OCI-LY1 (cell line): ENCODE measurements around the gene MRPL39.

Experiments
- H2AFZ ChIP-seq: fragments of 200-600 bp; sonication (generic), shearing (Covaris generic); 2 replicates; pipeline ENCODE4 v1.6.0; 2014; ENCODE audit warnings: antibody characterized with exemption, mild to moderate bottlenecking, low read length
- H3F3A ChIP-seq: fragments of 200-600 bp; sonication (generic), shearing (Covaris generic); 2 replicates; pipeline ENCODE4 v1.6.0; 2014; ENCODE audit warnings: mild to moderate bottlenecking, antibody characterized with exemption, low read length, moderate library complexity; ENCODE audit not compliant: insufficient read depth
- H3K27ac ChIP-seq: fragments of 200-600 bp; sonication (generic); 2 replicates; pipeline ENCODE4 v1.5.1; 2014; ENCODE audit warnings: low read length, mixed run types, mild to moderate bottlenecking, low read depth; ENCODE audit not compliant: poor library complexity, severe bottlenecking
- H3K27me3 ChIP-seq: fragments of 200-600 bp; sonication (generic); 2 replicates; pipeline ENCODE4 v1.6.0; 2014; ENCODE audit warnings: antibody characterized with exemption, mild to moderate bottlenecking, low read length, moderate library complexity; ENCODE audit not compliant: insufficient read depth
- H3K36me3 ChIP-seq: fragments of 200-600 bp; sonication (generic); 2 replicates; pipeline ENCODE4 v1.6.1; 2014; ENCODE audit warnings: mild to moderate bottlenecking, antibody characterized with exemption, low read length, moderate library complexity, mixed read lengths; ENCODE audit not compliant: insufficient read depth
- H3K4me1 ChIP-seq: fragments of 200-600 bp; sonication (generic); 2 replicates; pipeline ENCODE4 v1.5.1; 2014; ENCODE audit warnings: mild to moderate bottlenecking, low read length, moderate library complexity; ENCODE audit not compliant: insufficient read depth, severe bottlenecking
- H3K4me2 ChIP-seq: fragments of 200-600 bp; sonication (generic), shearing (Covaris generic); 2 replicates; pipeline ENCODE4 v1.6.1; 2014; ENCODE audit warnings: low read length
- H3K4me3 ChIP-seq: fragments of 200-600 bp; sonication (generic); 2 replicates; pipeline ENCODE4 v1.5.1; 2014; ENCODE audit warnings: low read length, low read depth, mild to moderate bottlenecking, mixed read lengths; ENCODE audit not compliant: poor library complexity, severe bottlenecking
- H3K79me2 ChIP-seq: fragments of 200-600 bp; shearing (Covaris generic); 2 replicates; pipeline ENCODE4 v1.6.1; 2016; ENCODE audit warnings: mixed run types, low read length, mixed read lengths; ENCODE audit not compliant: insufficient read depth
- H3K9ac ChIP-seq: fragments of 200-600 bp; sonication (generic), shearing (Covaris generic); 2 replicates; pipeline ENCODE4 v1.6.1; 2014; ENCODE audit warnings: mild to moderate bottlenecking, low read length, mixed read lengths
- H3K9me2 ChIP-seq: fragments of 200-600 bp; sonication (generic), shearing (Covaris generic); 2 replicates; pipeline ENCODE4 v1.6.1; 2014; ENCODE audit warnings: low read depth, mild to moderate bottlenecking, low read length, mixed read lengths
- H3K9me3 ChIP-seq: fragments of 200-600 bp; shearing (Covaris generic); 2 replicates; pipeline ENCODE4 v1.6.1; 2014; ENCODE audit warnings: low read length, mixed read lengths
- H4K20me1 ChIP-seq: fragments of 200-600 bp; sonication (generic), shearing (Covaris generic); 2 replicates; pipeline ENCODE4 v1.6.0; 2016; ENCODE audit warnings: mild to moderate bottlenecking, low read length; ENCODE audit not compliant: insufficient read depth
- CTCF ChIP-seq: fragments of 200-600 bp; sonication (generic), shearing (Covaris generic); IDR thresholded peaks from 2 replicates; pipeline ENCODE4 v1.5.1; 2017; ENCODE audit warnings: mild to moderate bottlenecking, antibody characterized with exemption, low read length, moderate library complexity, mixed read lengths
- EZH2 ChIP-seq: fragments of 200-600 bp; sonication (generic), shearing (Covaris generic); IDR thresholded peaks from 2 replicates; pipeline ENCODE4 v1.8.0; 2017; ENCODE audit warnings: borderline replicate concordance, mixed run types, mild to moderate bottlenecking, antibody characterized with exemption, low read length, moderate library complexity, mixed read lengths

Gene MRPL39

GRCh38 chr21:25539606-25540005, 67.7 kb downstream of the MRPL39 start:
- H3K9me3 ChIP-seq: peaks cover 4% of the 10 kb centered on the region; the same call in 1 of the 2 replicates
- H3F3A ChIP-seq: no peaks in the 10 kb centered on the region
- H3K9ac ChIP-seq: no peak overlapping the region
- H3K4me1 ChIP-seq: no peaks in the 10 kb centered on the region
- H2AFZ ChIP-seq: no peak overlapping the region
- H3K9me2 ChIP-seq: no peaks in the 10 kb centered on the region
- no peaks in the 10 kb centered on the region for H3K79me2 ChIP-seq
- no peak overlapping the region for H3K4me2 ChIP-seq
- H4K20me1 ChIP-seq: no peaks in the 10 kb centered on the region
- no peak overlapping the region for H3K27ac ChIP-seq
- no peak overlapping the region for H3K4me3 ChIP-seq
- TF ChIP-seq EZH2 (no peak), CTCF (no peak)
- H3K36me3 ChIP-seq: no peaks in the 10 kb centered on the region
- H3K27me3 ChIP-seq: no peaks in the 10 kb centered on the region

- Histone ChIP-seq H3K4me1 (no peaks in the 10 kb centered on the region), H3K4me3 (no peak overlapping the region), H3K9ac (no peak overlapping the region), H3K27ac (no peak overlapping the region), H3K9me3 (peaks cover 4% of the 10 kb centered on the region; the same call in 1 of the 2 replicates), H3K4me2 (no peak overlapping the region), H3K9me2 (no peaks in the 10 kb centered on the region), H3K36me3 (no peaks in the 10 kb centered on the region), H3F3A (no peaks in the 10 kb centered on the region), H2AFZ (no peak overlapping the region), H3K27me3 (no peaks in the 10 kb centered on the region), H4K20me1 (no peaks in the 10 kb centered on the region), H3K79me2 (no peaks in the 10 kb centered on the region)
- TF ChIP-seq EZH2: no peak
- TF ChIP-seq CTCF: no peak
Measured at GRCh38 chr21:25537174-25537573, 70.1 kb downstream of the MRPL39 start.

- H3K27me3 ChIP-seq: no peaks in the 10 kb centered on the region
- H3K4me2 ChIP-seq: no peak overlapping the region
- H2AFZ ChIP-seq: no peak overlapping the region
- H4K20me1 ChIP-seq: no peaks in the 10 kb centered on the region
- no peak overlapping the region for H3K27ac ChIP-seq
- H3K9me2 ChIP-seq: no peaks in the 10 kb centered on the region
- no peaks in the 10 kb centered on the region for H3K4me1 ChIP-seq
- TF ChIP-seq CTCF: no peak
- TF ChIP-seq EZH2: no peak
- no peak overlapping the region for H3K4me3 ChIP-seq
- no peaks in the 10 kb centered on the region for H3K36me3 ChIP-seq
- H3F3A ChIP-seq: no peaks in the 10 kb centered on the region
- peaks cover 4% of the 10 kb centered on the region; the same call in 1 of the 2 replicates for H3K9me3 ChIP-seq
- H3K79me2 ChIP-seq: no peaks in the 10 kb centered on the region
- no peak overlapping the region for H3K9ac ChIP-seq
Measured at GRCh38 chr21:25536752-25537151, 70.5 kb downstream of the MRPL39 start.
